ENCODE data around the gene NRSN1. TPM values are rescaled to one million over a fixed set of nuclear protein-coding genes. Genes with fewer than 3 reads are reported as not detected.

The NRSN1 gene
- total and polyA plus RNA-seq, 9 of the 15 experiments (the other 6 are each of a cell fraction or from before 2014, with no cell fraction given), result not detected

GRCh38 chr6:24093381-24093780 lies 32.6 kb upstream of the NRSN1 start (continued):
- TF ChIP-seq STAT6 (CRISPR knock-in tag; IDR thresholded peaks at IDR 0.05), result no peak
- no peak for TF ChIP-seq MED1 (CRISPR knock-in tag; IDR thresholded peaks at IDR 0.05; ENCODE audit: borderline replicate concordance)
- no peak for TF ChIP-seq ZNF277 (CRISPR knock-in tag; IDR thresholded peaks at IDR 0.05; ENCODE audit: borderline replicate concordance)
- TF ChIP-seq SMAD1 (IDR thresholded peaks at IDR 0.05; ENCODE audit: low read depth, low read length, partially characterized antibody), result no peak
- TF ChIP-seq MITF (IDR thresholded peaks at IDR 0.05), result no peak
- TF ChIP-seq ZNF174 (CRISPR knock-in tag; IDR thresholded peaks at IDR 0.05), result no peak
- no peak for TF ChIP-seq C11orf30 (IDR thresholded peaks at IDR 0.05; ENCODE audit: low read depth)
- TF ChIP-seq ARID3B (CRISPR knock-in tag; IDR thresholded peaks at IDR 0.05; ENCODE audit: borderline replicate concordance), result no peak
- TF ChIP-seq TAF1 (IDR thresholded peaks at IDR 0.05; ENCODE audit: control insufficient read depth, extremely low read depth, insufficient read depth, low read length, severe bottlenecking), result no peak

All from K562 (cell line).